Head of caudate nucleus (tissue), 42 donors: ENCODE data around the gene NRCAM.

Experiments used
- DNase-seq, 42 donors: peaks; one replicate each; pipeline versions ENCODE4 v3.0.0 to v3.0.0-alpha.2; 2020 to 2021; ENCODE audit warnings: mixed read lengths in 7 of 42
- intact Hi-C: fragments of 100-400 bp; cut with DNase I; formaldehyde crosslinking; loops from one replicate; pipeline ENCODE4 v1.15.0; 2022

NRCAM gene

GRCh38 chr7:108103558-108104298 lies 352.5 kb downstream of the NRCAM start:
- no peak for DNase-seq
- intact Hi-C loops, result no loop called here

- no peak for DNase-seq
- intact Hi-C loops, result no loop called here
These were observed 353.4 kb downstream of the NRCAM start for GRCh38 chr7:108102671-108103312.

GRCh38 chr7:108101759-108102158 lies 354.5 kb downstream of the NRCAM start:
- no peak for DNase-seq
- intact Hi-C loops, result no loop called here

GRCh38 chr7:108099713-108100112 lies 356.5 kb downstream of the NRCAM start:
- intact Hi-C loops, result no loop called here
- no peak for DNase-seq

- intact Hi-C loops, result no loop called here
These were observed 358.5 kb downstream of the NRCAM start for GRCh38 chr7:108097703-108098102.

More at GRCh38 chr7:108097703-108098102, 358.5 kb downstream of the NRCAM start:
- DNase-seq, result no peak
